H1 (cell line): ENCODE data around the gene RARRES1.

Experiments
- ASH2L ChIP-seq: fragments of 200-600, 300-600 bp; sonication (generic); IDR thresholded peaks from one replicate; pipeline ENCODE4 v1.7.1; 2017; ENCODE audit warnings: low read length
- CTCF ChIP-seq, 3 experiments: IDR thresholded peaks; 1 replicate in 2 of 3; 2 replicates in 1 of 3; pipeline versions ENCODE4 v1.5.1 to v1.6.1; 2011; ENCODE audit warnings: low read length in 3 of 3, mild to moderate bottlenecking in 3 of 3, inconsistent platforms in 2 of 3, low read depth in 1 of 3, moderate library complexity in 1 of 3; ENCODE audit not compliant: insufficient read depth in 1 of 3; ENCODE audit errors: control extremely low read depth in 1 of 3
- TAF1 ChIP-seq: IDR thresholded peaks from 2 replicates; pipeline ENCODE4 v1.6.1; 2011; ENCODE audit warnings: mild to moderate bottlenecking, low read depth, low read length
- TCF12 ChIP-seq: IDR thresholded peaks from 2 replicates; pipeline ENCODE4 v1.6.1; 2011; ENCODE audit warnings: low read depth, mild to moderate bottlenecking, low read length

GRCh38 chr3:158651192-158651591 is 81.1 kb downstream of the RARRES1 start:
- TF ChIP-seq ASH2L: no peak
- no peak for TF ChIP-seq TAF1
- no peak for TF ChIP-seq CTCF (IDR thresholded peaks at IDR 0.05; ENCODE audit: control extremely low read depth in 1 of 3, insufficient read depth in 1 of 3, low read depth in 1 of 3, low read length in 3 of 3)
- TF ChIP-seq TCF12: no peak
